Smooth muscle cell of the coronary artery (primary cell): Measurements from ENCODE around the gene CYGB. TPM values are rescaled to one million over a fixed set of nuclear protein-coding genes. Genes with fewer than 3 reads are reported as not detected.

ENCODE experiments used
- total RNA-seq: library from RNA; depleted of rRNA; stranded (reverse); fragments of >200 nt; gene quantifications from 2 replicates; pipeline ENCODE4 v1.2.3, GENCODE V29; 2014; ENCODE audit warnings: low replicate concordance

CYGB gene
- total RNA-seq = 3.8 and 20.4 TPM in 2 replicates

GRCh38 chr17:76537578-76538280, at the start of gene CYGB:
Gene CYGB, minus strand, starts transcription at chr17:76537709. Its CDS starts 167 bp downstream, at chr17:76537542.

GRCh38 chr17:76585649-76586593, 48.4 kb upstream of the CYGB start, which contains the start of gene ST6GALNAC2:
Gene ST6GALNAC2, minus strand, starts transcription at chr17:76585860. Its CDS starts 52 bp downstream, at chr17:76585808.

GRCh38 chr17:76539631-76540271, 2.2 kb upstream of the CYGB start, which contains the start of gene PRCD:
Gene PRCD, plus strand, starts transcription at chr17:76540044. Its CDS starts 98 bp downstream, at chr17:76540142.

GRCh38 chr17:76501018-76501826, 36.3 kb downstream of the CYGB start, which contains the start of gene RHBDF2:
Gene RHBDF2, minus strand, starts transcription at chr17:76501423. Its CDS starts 19,899 bp downstream, at chr17:76481524.

Other genes with a start within 250 kb of the CYGB start
- 2.3 and 6.0 TPM in 2 replicates for gene QRICH2, start 229.4 kb downstream of the CYGB start, total RNA-seq
- 27.8 and 28.0 TPM in 2 replicates for gene PRPSAP1, start 183.8 kb downstream of the CYGB start, total RNA-seq
- 23.4 and 80.7 TPM in 2 replicates for gene SPHK1, start 153.1 kb downstream of the CYGB start, total RNA-seq
- gene UBE2O, start 84.6 kb downstream of the CYGB start, total RNA-seq = 15.7 and 39.7 TPM in 2 replicates
- gene AANAT, start 70.1 kb downstream of the CYGB start, total RNA-seq = not detected in 2 replicates
- gene RHBDF2, start 36.3 kb downstream of the CYGB start, total RNA-seq = 1.2 and 5.9 TPM in 2 replicates
- 0.60 and 1.6 TPM in 2 replicates for gene PRCD, start 2.3 kb upstream of the CYGB start, total RNA-seq
- 0.23 and 4.0 TPM in 2 replicates for gene ST6GALNAC2, start 48.2 kb upstream of the CYGB start, total RNA-seq
- 0.23 TPM in 1 of 2 replicates, not detected in the other for gene ST6GALNAC1, start 106.0 kb upstream of the CYGB start, total RNA-seq
- gene MXRA7, start 173.3 kb upstream of the CYGB start, total RNA-seq = 136 and 151 TPM in 2 replicates
- 13.5 and 27.8 TPM in 2 replicates for gene JMJD6, start 188.9 kb upstream of the CYGB start, total RNA-seq
- 8.3 and 16.2 TPM in 2 replicates for gene METTL23, start 189.1 kb upstream of the CYGB start, total RNA-seq
- 174 and 209 TPM in 2 replicates for gene SRSF2, start 199.6 kb upstream of the CYGB start, total RNA-seq
- gene MFSD11, start 200.4 kb upstream of the CYGB start, total RNA-seq = 18.6 and 20.4 TPM in 2 replicates